ENCODE measurements around the gene PRAMEF15.
"Not testable (repeated sequence)": the region's sequence is repeated elsewhere in the genome, so short reads cannot be mapped to it uniquely, and the experiment has no call there.

The PRAMEF15 gene

DNA sequence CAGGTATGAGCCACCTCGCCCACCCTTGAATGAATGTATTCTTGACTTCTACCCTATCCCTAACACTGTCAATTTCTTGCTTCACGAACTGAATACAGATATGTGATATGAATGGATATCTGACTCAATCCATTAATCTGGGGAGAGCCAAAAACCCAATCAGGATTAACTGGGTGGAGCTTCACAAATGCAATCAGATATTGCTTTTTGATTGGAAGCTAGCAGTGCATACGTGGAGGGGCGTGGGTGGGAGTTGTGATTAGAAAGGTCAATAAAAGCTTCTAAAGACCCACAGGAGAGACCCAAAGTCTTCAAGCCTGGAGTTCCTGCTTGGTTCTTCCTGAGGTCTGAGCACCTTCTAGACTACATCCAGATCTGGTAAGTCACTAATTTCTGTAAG, at the start of gene PRAMEF15:
Gene PRAMEF15, plus strand, starts transcription at position 301 of the 400 bp plus-strand sequence. CDS start 2,827 bp downstream, outside the sequence.
- H3K4me3 ChIP-seq (IDR thresholded peaks at IDR 0.05; ENCODE audit: insufficient read depth, low read depth, low read length); H3K27ac ChIP-seq; H3K27me3 ChIP-seq (ENCODE audit: insufficient read depth, low read depth); H4K20me1 ChIP-seq (ENCODE audit: insufficient read depth); H3K4me1 ChIP-seq (ENCODE audit: low read depth, poor library complexity, severe bottlenecking); H3K36me3 ChIP-seq (ENCODE audit: insufficient read depth); H3K79me2 ChIP-seq (ENCODE audit: insufficient read depth, low read depth); H3K4me2 ChIP-seq; H3K9ac ChIP-seq; H2AFZ ChIP-seq (ENCODE audit: low read depth): not testable (repeated sequence)

DNA sequence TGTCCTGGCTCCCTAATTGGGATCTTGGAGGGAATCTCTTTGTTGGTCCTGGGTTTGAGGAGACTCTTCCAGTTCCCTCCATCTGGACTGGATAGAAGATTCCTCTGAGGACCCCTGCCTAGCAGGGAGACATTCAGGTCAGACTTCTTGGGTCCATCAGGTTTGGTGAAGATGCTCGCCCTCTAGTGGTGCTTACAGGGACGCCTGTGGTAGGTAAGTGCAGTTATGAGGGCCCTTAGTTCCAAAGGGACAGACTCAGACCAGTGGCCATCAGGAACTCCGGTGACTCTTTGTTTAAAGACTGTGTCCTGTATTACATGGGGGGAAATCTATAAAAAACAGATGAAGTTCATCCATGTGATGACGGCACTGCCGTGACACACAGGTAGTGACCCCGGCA, 38.4 kb upstream of the PRAMEF15 start:
- not testable (repeated sequence) for H3K4me1 ChIP-seq (ENCODE audit: low read depth, poor library complexity, severe bottlenecking); H3K9ac ChIP-seq; H3K27me3 ChIP-seq (ENCODE audit: insufficient read depth, low read depth); H3K4me2 ChIP-seq; H3K79me2 ChIP-seq (ENCODE audit: insufficient read depth, low read depth); H3K27ac ChIP-seq; H2AFZ ChIP-seq (ENCODE audit: low read depth); H3K4me3 ChIP-seq (IDR thresholded peaks at IDR 0.05; ENCODE audit: insufficient read depth, low read depth, low read length); H3K36me3 ChIP-seq (ENCODE audit: insufficient read depth); H4K20me1 ChIP-seq (ENCODE audit: insufficient read depth)

DNA sequence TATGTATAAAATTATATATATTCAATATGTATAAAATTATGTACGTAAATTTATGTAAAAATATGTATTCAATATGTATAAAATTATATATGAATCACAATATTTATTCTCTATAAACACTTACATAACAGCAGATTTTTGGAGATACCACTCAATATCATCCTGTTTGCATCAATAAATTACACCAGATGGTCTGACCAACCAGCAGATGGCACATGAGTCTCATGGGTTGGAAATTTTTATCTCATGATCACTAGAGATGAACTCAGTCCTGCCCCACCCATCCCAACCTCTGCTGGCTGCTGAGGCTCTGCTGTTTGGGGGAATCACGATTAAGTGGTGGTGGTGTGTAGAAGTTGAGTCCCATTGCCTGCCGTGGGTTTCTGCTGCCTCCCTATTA, 35.8 kb upstream of the PRAMEF15 start:
- not testable (repeated sequence) for H3K27me3 ChIP-seq (ENCODE audit: insufficient read depth, low read depth); H3K79me2 ChIP-seq (ENCODE audit: insufficient read depth, low read depth); H3K4me1 ChIP-seq (ENCODE audit: low read depth, poor library complexity, severe bottlenecking); H2AFZ ChIP-seq (ENCODE audit: low read depth); H3K27ac ChIP-seq; H4K20me1 ChIP-seq (ENCODE audit: insufficient read depth); H3K4me3 ChIP-seq (IDR thresholded peaks at IDR 0.05; ENCODE audit: insufficient read depth, low read depth, low read length); H3K36me3 ChIP-seq (ENCODE audit: insufficient read depth); H3K9ac ChIP-seq; H3K4me2 ChIP-seq

DNA sequence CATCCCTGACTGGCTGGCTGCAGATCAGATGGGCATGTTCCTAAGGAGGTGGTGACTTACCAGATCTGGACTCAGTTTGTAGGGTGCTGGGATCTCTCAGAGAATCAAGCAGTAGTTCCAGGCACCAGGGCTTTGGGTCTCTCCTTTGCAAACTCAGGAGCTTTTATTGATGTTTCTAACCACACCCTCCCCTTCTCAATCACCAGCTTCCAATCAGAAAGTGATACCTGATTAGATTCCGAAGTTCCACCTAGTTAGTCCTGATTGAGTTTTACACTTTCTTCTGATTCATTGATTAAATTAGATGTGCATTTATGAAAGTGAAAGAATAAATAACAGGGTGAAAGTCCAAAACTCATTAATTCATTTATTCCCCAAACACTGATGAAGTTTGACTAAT, 30.3 kb upstream of the PRAMEF15 start, which contains the start of gene PRAMEF8:
Gene PRAMEF8, minus strand, starts transcription at position 101 of the 400 bp plus-strand sequence. CDS start 1,046 bp downstream, outside the sequence.
- not testable (repeated sequence) for H3K79me2 ChIP-seq (ENCODE audit: insufficient read depth, low read depth); H3K27ac ChIP-seq; H3K4me2 ChIP-seq; H3K4me1 ChIP-seq (ENCODE audit: low read depth, poor library complexity, severe bottlenecking); H3K4me3 ChIP-seq (IDR thresholded peaks at IDR 0.05; ENCODE audit: insufficient read depth, low read depth, low read length); H2AFZ ChIP-seq (ENCODE audit: low read depth); H3K9ac ChIP-seq; H3K27me3 ChIP-seq (ENCODE audit: insufficient read depth, low read depth); H4K20me1 ChIP-seq (ENCODE audit: insufficient read depth); H3K36me3 ChIP-seq (ENCODE audit: insufficient read depth)

DNA sequence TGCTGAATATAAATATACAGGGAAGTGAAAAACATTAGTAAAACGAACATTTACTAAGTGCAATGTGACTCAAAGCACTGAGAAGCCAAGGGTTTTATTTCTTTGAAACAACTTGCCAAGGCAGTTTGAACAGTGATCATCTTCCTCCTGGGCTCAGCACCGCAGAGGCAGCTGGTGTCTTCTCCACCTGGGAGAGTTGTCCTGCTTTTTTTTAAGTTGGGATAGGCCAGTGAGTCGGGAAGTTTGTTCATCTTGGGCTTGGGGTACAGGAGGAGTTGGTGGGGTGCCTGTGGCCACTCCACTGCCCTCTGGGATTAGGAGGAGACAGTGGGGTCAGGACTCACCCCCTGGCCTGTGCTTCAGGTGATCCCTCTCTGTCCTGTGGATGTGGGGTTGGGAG, 26.4 kb upstream of the PRAMEF15 start:
- not testable (repeated sequence) for H3K4me3 ChIP-seq (IDR thresholded peaks at IDR 0.05; ENCODE audit: insufficient read depth, low read depth, low read length); H2AFZ ChIP-seq (ENCODE audit: low read depth); H3K4me2 ChIP-seq; H3K36me3 ChIP-seq (ENCODE audit: insufficient read depth); H3K27me3 ChIP-seq (ENCODE audit: insufficient read depth, low read depth); H4K20me1 ChIP-seq (ENCODE audit: insufficient read depth); H3K4me1 ChIP-seq (ENCODE audit: low read depth, poor library complexity, severe bottlenecking); H3K79me2 ChIP-seq (ENCODE audit: insufficient read depth, low read depth); H3K27ac ChIP-seq; H3K9ac ChIP-seq

DNA sequence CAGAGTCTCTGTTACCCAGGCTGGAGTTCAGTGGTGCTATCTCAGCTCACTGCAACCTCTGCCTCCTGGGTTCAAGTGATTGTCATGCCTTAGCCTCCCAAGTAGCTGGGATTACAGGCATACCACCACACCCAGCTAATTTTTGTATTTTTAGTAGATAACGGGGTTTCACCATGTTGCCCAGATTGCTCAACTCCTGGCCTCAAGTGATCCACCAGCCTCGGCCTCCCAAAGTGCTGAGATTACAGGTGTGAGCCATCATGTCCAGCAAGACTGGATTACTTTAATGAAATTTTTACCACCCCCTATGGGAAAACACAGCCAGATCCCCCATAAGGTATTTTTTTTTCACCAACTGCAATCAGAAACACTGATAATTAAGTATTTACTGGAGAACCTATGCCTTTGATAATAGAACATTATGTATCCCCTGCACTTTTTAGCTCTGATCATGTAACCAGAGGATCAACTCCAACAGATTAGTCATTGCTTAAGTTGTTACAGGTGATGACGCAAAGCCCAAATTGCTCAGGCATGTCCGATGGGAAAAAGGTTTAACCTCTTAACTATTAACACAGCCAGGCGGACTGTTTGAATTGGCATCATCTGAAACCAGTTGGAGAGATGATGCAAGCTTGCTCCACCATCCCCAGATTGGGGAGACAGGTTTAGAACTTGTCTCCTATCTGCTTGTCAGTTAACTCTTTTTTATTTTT, 18.0 kb upstream of the PRAMEF15 start:
- H3K9ac ChIP-seq; H3K4me2 ChIP-seq; H3K4me1 ChIP-seq (ENCODE audit: low read depth, poor library complexity, severe bottlenecking); H4K20me1 ChIP-seq (ENCODE audit: insufficient read depth); H2AFZ ChIP-seq (ENCODE audit: low read depth); H3K27me3 ChIP-seq (ENCODE audit: insufficient read depth, low read depth); H3K79me2 ChIP-seq (ENCODE audit: insufficient read depth, low read depth); H3K36me3 ChIP-seq (ENCODE audit: insufficient read depth); H3K4me3 ChIP-seq (IDR thresholded peaks at IDR 0.05; ENCODE audit: insufficient read depth, low read depth, low read length); H3K27ac ChIP-seq: not testable (repeated sequence)

DNA sequence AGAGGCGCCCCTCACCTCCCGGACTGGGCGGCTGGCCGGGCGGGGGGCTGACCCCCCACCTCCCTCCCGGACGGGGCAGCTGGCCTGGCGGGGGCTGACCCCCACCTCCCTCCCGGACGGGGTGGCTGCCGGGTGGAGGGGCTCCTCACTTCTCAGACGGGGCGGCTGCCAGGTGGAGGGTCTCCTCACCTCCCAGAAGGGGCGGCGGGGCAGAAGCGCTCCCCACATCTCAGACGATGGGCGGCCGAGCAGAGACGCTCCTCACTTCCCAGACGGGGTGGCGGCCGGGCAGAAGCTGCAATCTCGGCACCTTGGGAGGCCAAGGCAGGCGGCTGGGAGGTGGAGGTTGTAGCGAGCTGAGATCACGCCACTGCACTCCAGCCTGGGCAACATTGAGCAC, 16.7 kb upstream of the PRAMEF15 start:
- not testable (repeated sequence) for H3K27me3 ChIP-seq (ENCODE audit: insufficient read depth, low read depth)

DNA sequence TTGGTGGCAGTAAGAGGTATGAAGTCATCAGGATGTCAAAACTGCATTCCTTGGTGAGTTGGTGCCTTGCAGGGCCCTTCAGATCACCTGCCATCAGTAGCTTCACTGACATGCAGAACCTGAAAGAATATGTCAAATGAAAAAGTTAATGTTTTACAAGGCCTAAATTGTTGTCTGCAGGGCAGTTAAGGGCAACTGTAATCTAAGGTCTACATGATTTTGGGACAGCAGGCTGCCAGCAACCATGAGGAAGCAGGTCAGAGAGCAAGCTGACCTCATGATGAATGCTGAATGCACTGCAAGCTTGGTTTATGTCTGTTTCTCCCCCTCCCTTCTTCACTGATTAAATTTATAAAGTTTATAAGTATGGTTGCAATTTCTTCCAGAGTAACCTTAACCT, 13.2 kb upstream of the PRAMEF15 start:
- H4K20me1 ChIP-seq (ENCODE audit: insufficient read depth); H3K4me2 ChIP-seq; H2AFZ ChIP-seq (ENCODE audit: low read depth); H3K4me3 ChIP-seq (IDR thresholded peaks at IDR 0.05; ENCODE audit: insufficient read depth, low read depth, low read length); H3K27ac ChIP-seq; H3K27me3 ChIP-seq (ENCODE audit: insufficient read depth, low read depth); H3K79me2 ChIP-seq (ENCODE audit: insufficient read depth, low read depth); H3K9ac ChIP-seq; H3K36me3 ChIP-seq (ENCODE audit: insufficient read depth); H3K4me1 ChIP-seq (ENCODE audit: low read depth, poor library complexity, severe bottlenecking): not testable (repeated sequence)

More for the DNA sequence above, 16.7 kb upstream of the PRAMEF15 start:
- not testable (repeated sequence) for H3K79me2 ChIP-seq (ENCODE audit: insufficient read depth, low read depth); H2AFZ ChIP-seq (ENCODE audit: low read depth); H3K4me2 ChIP-seq; H4K20me1 ChIP-seq (ENCODE audit: insufficient read depth); H3K9ac ChIP-seq; H3K27ac ChIP-seq; H3K4me1 ChIP-seq (ENCODE audit: low read depth, poor library complexity, severe bottlenecking); H3K36me3 ChIP-seq (ENCODE audit: insufficient read depth); H3K4me3 ChIP-seq (IDR thresholded peaks at IDR 0.05; ENCODE audit: insufficient read depth, low read depth, low read length)

DNA sequence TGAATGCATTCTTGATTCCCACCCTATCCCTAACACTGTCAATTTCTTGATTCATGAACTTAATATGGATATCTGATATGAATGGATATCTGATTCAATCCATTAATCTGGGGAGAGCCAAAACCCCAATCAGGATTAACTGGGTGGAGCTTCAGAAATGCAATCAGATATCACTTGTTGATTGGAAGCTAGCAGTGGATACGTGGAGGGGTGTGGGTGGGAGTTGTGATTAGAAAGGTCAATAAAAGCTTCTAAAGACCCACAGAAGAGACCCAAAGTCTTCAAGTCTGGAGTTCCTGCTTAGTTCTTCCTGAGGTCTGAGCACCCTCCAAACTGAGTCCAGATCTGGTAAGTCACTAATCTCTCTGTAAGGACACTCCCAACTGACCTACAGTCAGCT, 12.1 kb upstream of the PRAMEF15 start, which contains the start of gene PRAMEF33:
Gene PRAMEF33, plus strand, starts transcription at position 301 of the 400 bp plus-strand sequence. CDS start 2,416 bp downstream, outside the sequence.
- not testable (repeated sequence) for H3K79me2 ChIP-seq (ENCODE audit: insufficient read depth, low read depth); H3K4me1 ChIP-seq (ENCODE audit: low read depth, poor library complexity, severe bottlenecking); H3K36me3 ChIP-seq (ENCODE audit: insufficient read depth); H2AFZ ChIP-seq (ENCODE audit: low read depth); H3K27me3 ChIP-seq (ENCODE audit: insufficient read depth, low read depth); H3K27ac ChIP-seq; H4K20me1 ChIP-seq (ENCODE audit: insufficient read depth); H3K9ac ChIP-seq; H3K4me2 ChIP-seq; H3K4me3 ChIP-seq (IDR thresholded peaks at IDR 0.05; ENCODE audit: insufficient read depth, low read depth, low read length)

DNA sequence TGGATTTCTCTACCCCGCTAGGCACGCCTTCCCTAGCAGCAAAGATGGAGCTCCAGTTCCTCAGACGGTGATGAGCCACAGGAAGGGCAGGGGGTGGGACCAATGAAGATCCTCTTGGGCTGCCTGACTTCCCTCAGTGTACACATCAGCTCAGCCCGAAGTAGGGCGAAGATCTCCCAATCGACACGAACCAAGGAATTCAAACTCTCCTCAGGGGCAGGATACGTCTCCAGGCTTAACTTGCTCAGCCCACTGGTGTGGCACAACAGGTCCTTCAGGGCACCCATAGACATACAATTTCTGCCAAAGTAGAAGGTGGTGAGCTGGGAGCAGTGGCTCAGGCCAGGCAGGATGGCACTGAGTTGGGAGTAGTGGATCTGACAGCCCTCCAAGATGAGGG, 27.1 kb downstream of the PRAMEF15 start:
- H3K4me2 ChIP-seq; H3K27ac ChIP-seq; H2AFZ ChIP-seq (ENCODE audit: low read depth); H3K9ac ChIP-seq; H3K36me3 ChIP-seq (ENCODE audit: insufficient read depth); H3K4me1 ChIP-seq (ENCODE audit: low read depth, poor library complexity, severe bottlenecking); H3K79me2 ChIP-seq (ENCODE audit: insufficient read depth, low read depth); H3K4me3 ChIP-seq (IDR thresholded peaks at IDR 0.05; ENCODE audit: insufficient read depth, low read depth, low read length); H3K27me3 ChIP-seq (ENCODE audit: insufficient read depth, low read depth); H4K20me1 ChIP-seq (ENCODE audit: insufficient read depth): not testable (repeated sequence)
